GM12872 (cell line): ENCODE measurements around the gene GYG1.

Experiments
- TF ChIP-seq, protein P1 (sequence below): IDR thresholded peaks from 3 replicates; pipeline ENCODE4 v1.5.1; 2011; ENCODE audit warnings: low read depth, mild to moderate bottlenecking, low read length, moderate library complexity; ENCODE audit not compliant: insufficient read depth

Gene GYG1

GRCh38 chr3:149061776-149062175, 70.4 kb downstream of the GYG1 start:
- TF ChIP-seq, protein P1, sequence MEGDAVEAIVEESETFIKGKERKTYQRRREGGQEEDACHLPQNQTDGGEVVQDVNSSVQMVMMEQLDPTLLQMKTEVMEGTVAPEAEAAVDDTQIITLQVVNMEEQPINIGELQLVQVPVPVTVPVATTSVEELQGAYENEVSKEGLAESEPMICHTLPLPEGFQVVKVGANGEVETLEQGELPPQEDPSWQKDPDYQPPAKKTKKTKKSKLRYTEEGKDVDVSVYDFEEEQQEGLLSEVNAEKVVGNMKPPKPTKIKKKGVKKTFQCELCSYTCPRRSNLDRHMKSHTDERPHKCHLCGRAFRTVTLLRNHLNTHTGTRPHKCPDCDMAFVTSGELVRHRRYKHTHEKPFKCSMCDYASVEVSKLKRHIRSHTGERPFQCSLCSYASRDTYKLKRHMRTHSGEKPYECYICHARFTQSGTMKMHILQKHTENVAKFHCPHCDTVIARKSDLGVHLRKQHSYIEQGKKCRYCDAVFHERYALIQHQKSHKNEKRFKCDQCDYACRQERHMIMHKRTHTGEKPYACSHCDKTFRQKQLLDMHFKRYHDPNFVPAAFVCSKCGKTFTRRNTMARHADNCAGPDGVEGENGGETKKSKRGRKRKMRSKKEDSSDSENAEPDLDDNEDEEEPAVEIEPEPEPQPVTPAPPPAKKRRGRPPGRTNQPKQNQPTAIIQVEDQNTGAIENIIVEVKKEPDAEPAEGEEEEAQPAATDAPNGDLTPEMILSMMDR = no peak

DNA sequence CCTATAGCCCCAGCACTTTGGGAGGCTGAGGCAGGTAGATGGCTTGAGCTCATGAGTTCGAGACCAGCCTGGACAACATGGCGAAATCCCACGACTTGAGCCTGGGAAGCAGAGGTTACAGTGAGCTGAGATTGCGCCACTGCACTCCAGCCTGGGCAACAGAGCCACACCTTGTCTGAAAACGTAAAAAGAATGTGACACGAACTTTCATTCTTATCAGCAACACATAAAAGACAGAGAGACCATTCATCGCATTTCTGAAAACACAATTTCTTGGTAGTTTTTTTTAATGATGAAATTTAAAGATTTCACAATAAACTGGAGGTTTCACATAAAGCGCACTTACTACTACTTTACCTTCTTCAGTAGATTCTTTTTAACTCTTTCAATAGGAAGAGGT, 76.5 kb downstream of the GYG1 start:
- TF ChIP-seq, protein P1 = no peak
